Measurements from ENCODE around the gene SPRR5. TPM values are rescaled to one million over a fixed set of nuclear protein-coding genes. Genes with fewer than 3 reads are reported as not detected.

The SPRR5 gene
- not detected for total RNA-seq
- long read RNA-seq: 0 reads

DNA sequence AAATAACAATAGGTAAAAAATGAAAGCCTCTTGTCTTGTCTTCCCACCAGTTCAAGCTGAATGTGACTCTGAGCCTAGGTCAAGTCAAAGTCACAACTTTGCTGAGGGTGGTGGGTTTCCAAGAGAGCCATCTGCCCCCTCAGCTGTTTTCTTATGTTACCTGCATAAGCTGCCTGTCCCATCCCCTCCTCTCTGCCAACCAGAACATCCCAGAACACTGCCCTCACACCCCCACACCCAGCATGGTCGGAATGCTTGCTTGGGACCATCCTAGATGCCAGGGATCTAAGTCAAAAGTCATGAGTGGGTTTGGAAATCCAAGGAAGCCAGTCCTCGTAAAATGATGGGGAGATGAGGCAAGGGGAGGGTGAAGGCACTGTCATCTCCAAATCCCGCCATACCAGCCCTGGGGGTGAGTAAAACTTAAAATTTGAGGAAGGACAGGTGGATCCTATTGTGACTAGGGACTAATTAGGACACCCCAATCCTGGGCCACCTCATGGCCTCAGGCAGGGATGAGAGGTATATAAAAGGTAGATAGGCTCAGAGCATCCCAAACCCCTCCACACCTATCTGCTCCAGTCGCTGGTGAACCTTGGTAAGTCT lies at the start of gene SPRR5:
Gene SPRR5 (plus strand): TSS at position 556 of the 606 bp plus-strand sequence. CDS start 1,349 bp downstream, outside the sequence.
- DNase-seq (ENCODE audit: low spot score): no peak
- intact Hi-C loops (cut with DNase I): no loop called here

DNA sequence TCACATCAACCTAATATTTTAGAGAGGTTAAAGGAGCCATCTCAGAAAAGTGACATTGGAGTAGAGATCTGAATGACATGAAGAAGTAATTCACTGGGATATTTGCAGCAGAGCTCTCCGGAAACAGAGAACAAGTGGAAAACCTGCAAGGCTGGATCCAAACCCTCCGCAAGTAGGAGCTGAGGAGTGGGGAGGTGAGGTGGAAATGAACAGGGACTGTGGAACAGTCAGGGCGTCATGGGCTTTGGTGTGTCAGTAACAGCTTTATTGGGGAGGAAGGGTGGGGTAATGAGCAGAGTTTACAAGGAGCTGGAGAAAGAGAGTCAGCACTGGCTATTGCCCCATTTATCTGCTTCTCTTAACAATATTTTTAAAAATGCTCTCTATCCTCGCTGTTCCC lies 48.0 kb upstream of the SPRR5 start:
- no peak for DNase-seq (ENCODE audit: low spot score)
- intact Hi-C loops (cut with DNase I): no loop called here

GRCh38 chr1:152899883-152900282 lies 47.1 kb upstream of the SPRR5 start:
- no peak for DNase-seq (ENCODE audit: low spot score)
- intact Hi-C loops (cut with DNase I): no loop called here

GRCh38 chr1:152901631-152902030 lies 45.4 kb upstream of the SPRR5 start:
- intact Hi-C loops (cut with DNase I): no loop called here
- DNase-seq (ENCODE audit: low spot score): no peak

- no peak for DNase-seq (ENCODE audit: low spot score)
- intact Hi-C loops (cut with DNase I): no loop called here
These were observed 44.4 kb upstream of the SPRR5 start for GRCh38 chr1:152902636-152903035.

GRCh38 chr1:152904688-152905440 lies 42.1 kb upstream of the SPRR5 start:
- no peak for DNase-seq (ENCODE audit: low spot score)
- intact Hi-C loops (cut with DNase I): no loop called here

GRCh38 chr1:152906023-152906565 lies 40.9 kb upstream of the SPRR5 start:
- no peak for DNase-seq (ENCODE audit: low spot score)
- intact Hi-C loops (cut with DNase I): no loop called here

GRCh38 chr1:152907686-152908601 lies 39.1 kb upstream of the SPRR5 start, which contains the start of gene IVL:
Gene IVL, plus strand, starts transcription at chr1:152908546. Its CDS starts 1,252 bp downstream, at chr1:152909798.
- DNase-seq (ENCODE audit: low spot score): no peak
- intact Hi-C loops (cut with DNase I): no loop called here

DNA sequence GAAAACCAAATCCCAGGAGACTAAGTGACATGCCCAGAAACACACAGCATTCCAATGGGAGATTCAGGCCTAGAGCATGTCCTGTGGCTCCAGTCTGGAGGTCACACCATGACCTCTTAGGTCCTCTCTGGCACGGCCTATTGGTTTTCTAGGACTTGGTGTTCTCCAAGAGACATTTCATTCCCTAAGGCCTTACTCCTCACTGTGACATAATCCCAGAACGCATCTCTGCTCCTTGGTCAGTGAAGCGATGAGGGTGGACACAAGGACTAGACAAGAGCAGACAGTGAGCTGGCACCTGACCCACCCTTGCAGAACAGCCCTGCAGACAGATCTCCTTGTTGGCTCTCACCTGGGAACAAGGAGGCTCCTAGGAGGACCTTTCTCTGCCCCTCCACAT lies 37.8 kb upstream of the SPRR5 start:
- no peak for DNase-seq (ENCODE audit: low spot score)
- intact Hi-C loops (cut with DNase I): no loop called here

- intact Hi-C loops (cut with DNase I): no loop called here
These were observed 34.5 kb upstream of the SPRR5 start for GRCh38 chr1:152912471-152912870.

GRCh38 chr1:152912900-152913299 lies 34.1 kb upstream of the SPRR5 start:
- intact Hi-C loops (cut with DNase I): no loop called here
- DNase-seq (ENCODE audit: low spot score): no peak

More at GRCh38 chr1:152912471-152912870, 34.5 kb upstream of the SPRR5 start:
- DNase-seq (ENCODE audit: low spot score): no peak

GRCh38 chr1:152917794-152918193 lies 29.2 kb upstream of the SPRR5 start:
- DNase-seq (ENCODE audit: low spot score): no peak
- intact Hi-C loops (cut with DNase I): no loop called here

GRCh38 chr1:152919071-152919470 lies 27.9 kb upstream of the SPRR5 start:
- no peak for DNase-seq (ENCODE audit: low spot score)
- intact Hi-C loops (cut with DNase I): no loop called here

DNA sequence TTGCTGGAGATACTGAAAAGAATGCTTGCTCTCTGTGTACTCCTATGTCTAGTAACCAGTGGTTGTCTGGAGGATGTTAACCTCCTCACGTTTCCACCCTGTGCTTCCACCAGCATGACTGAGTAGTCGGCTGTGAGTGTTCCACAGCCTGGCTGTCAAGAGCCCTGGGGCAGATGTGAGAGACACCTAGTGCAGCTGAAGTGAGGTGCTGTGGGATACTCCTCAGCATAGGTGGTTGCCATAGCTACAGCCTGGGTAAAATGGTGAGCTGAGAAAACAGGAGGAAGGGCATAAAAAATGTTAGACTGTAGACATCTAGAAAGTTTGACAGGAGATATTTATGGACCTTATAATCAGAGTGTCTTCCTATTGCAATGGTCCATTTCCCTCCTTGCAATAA lies 22.8 kb upstream of the SPRR5 start:
- intact Hi-C loops (cut with DNase I): no loop called here
- no peak for DNase-seq (ENCODE audit: low spot score)

DNA sequence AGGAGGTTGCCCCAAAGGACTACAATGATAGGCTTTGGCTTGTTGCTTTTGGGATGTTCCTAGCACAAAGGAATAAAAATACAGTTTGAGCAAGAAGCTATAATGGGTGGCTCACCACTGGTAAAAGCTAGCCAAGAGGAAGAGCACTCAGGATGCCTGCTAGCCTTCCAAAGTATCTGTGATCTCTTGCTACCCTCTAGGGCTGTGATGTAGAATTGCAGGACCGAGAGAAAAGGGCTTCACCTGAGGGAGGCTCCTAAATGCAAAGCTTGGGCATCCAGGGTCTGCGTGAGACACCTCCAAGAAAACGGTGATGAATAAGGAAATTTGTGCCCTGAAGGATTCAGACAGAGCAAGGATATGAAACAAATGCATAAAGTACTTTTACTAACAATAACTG lies 20.9 kb upstream of the SPRR5 start:
- intact Hi-C loops (cut with DNase I): no loop called here
- no peak for DNase-seq (ENCODE audit: low spot score)

DNA sequence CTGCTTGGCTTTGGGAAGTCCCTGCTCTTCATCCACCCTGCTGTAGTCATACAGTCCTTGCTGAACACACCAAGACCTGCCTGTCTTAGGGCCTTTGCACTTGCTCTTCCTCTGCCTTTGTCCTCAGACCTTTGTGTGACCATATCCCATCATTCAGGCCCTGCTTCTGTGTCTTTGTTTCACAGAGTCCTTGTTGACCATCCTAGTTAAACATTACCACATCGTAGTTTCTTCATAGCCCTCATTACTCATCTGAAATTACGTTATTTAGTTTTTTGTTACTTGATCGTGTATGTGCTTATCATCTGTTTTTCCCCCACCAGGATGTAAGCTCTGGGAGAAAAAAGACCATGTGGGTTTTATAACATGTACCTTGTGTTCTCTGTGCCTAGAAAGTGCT lies 18.3 kb upstream of the SPRR5 start:
- intact Hi-C loops (cut with DNase I): no loop called here

DNA sequence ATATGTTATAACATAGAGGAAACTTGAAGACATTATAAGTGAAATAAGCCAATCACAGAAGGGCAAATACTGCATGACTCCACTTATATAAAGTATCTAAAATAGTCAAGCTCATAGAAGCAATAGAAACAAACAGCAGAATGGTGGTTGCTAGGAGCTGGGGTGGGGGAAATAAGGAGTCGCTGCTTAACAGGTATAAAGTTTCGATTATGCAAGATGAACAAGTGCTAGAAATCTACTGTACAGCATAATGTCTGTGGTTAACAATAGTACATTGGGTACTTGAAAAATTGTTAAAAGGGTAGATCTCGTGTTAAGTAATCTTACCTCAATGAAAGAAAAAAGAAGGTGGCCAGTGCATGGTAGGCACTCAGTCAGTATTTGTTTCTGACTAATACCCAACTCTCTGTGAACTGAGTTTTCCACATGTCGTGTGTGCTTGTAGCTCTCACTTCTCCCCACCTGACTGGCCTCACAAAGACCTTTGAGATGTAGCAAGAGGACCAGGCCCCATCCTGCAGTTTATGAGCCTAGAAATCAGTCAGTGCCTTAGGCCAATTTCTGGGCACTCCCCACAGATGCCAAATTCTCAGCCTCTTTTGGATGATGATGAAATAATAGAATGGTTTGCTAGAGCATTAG lies 14.7 kb upstream of the SPRR5 start:
- intact Hi-C loops (cut with DNase I): no loop called here
- no peak for DNase-seq (ENCODE audit: low spot score)

More for the DNA sequence above, 18.3 kb upstream of the SPRR5 start:
- no peak for DNase-seq (ENCODE audit: low spot score)

DNA sequence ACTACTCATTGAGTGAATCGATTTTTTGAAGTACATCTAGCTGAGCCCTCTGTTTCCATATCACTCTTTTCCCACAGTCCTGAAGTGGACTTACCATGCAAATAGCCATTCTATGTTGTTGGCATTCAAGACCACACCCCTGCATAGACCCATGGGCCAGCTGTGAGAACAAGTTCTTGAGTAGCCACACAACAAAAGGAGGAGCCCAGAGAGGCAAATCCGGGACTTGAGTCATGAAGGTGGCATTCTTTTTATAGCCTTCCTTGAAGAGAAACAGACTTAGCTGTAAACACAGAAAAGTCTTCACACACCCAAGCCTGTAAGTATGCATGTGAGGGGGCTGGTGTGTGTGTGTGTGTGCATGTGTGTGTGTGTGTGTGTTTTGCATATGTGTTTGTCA lies 13.8 kb upstream of the SPRR5 start:
- DNase-seq (ENCODE audit: low spot score): no peak
- intact Hi-C loops (cut with DNase I): no loop called here

DNA sequence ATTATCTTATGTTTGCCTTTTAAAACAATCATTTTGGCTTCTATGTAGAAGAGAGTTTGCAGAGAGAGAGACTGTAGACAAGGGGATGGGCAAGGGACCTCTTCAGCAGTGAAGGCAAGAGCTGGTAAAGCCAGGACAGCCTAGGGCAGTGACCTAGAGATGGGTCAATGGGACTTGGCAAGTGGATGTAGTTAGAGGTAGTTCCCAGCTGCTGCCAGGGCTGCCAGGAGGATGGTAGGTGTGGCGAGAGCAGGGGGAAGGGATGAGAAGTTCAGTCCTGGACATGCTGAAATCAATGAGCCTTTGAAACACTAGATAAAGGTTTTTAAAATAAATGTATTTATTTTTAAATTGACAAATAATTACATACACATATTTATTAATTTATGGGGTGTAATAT lies 6.4 kb upstream of the SPRR5 start:
- no peak for DNase-seq (ENCODE audit: low spot score)
- intact Hi-C loops (cut with DNase I): no loop called here
